ENCODE data around the gene PCSK4.

- TF ChIP-seq FOSL1 (IDR thresholded peaks at IDR 0.05; ENCODE audit: low read depth) (no peak), POLR2A (IDR thresholded peaks at IDR 0.05; ENCODE audit: borderline replicate concordance, extremely low read depth, insufficient read depth, insufficient read length) (no peak), EZH2phosphoT487 (IDR thresholded peaks at IDR 0.05; ENCODE audit: borderline replicate concordance) (no peak), POLR2AphosphoS5 (IDR thresholded peaks at IDR 0.05; ENCODE audit: low read depth, low read length) (no peak), ZNF274 (IDR thresholded peaks at IDR 0.05; ENCODE audit: low read depth, low read length) (no peak), CTCF (IDR thresholded peaks at IDR 0.05 in 2 of 3, conservative IDR thresholded peaks at IDR 0.05 in 1 of 3; ENCODE audit: borderline replicate concordance in 1 of 3, insufficient read depth in 1 of 3, low read depth in 2 of 3, low read length in 2 of 3) (no peak), EZH2 (IDR thresholded peaks at IDR 0.05) (no peak)
Observed at GRCh38 chr19:1453525-1454364, 36.4 kb downstream of the PCSK4 start.
